Fibroblast of upper back skin (primary cell): ENCODE data around the gene CHSY3.

Experiments used
- DNase-seq: peaks from one replicate; pipeline ENCODE4 v3.0.0-alpha.2; 2013

CHSY3 gene

DNA sequence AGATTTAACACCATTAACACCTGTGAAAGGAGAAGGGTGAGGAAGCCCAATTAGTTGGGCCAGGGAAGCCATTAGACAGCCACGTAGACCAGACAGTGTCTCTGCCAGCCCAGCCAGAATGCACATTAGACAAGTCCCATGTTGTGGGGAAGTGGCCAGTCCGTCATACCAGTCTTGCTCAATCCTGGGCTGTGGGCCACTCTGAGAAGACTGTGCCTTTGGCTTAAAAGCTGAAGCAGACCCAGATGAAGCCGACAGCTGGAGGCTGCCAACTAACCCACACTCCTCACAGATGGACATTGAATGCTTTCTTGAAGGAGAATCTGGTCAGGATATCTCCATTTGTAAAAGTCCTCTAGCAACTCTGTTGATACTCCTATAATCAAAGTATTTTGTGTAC is 128.5 kb downstream of the CHSY3 start:
- DNase-seq = no peak

- DNase-seq = peak; percentile 78
These were observed 130.4 kb downstream of the CHSY3 start for GRCh38 chr5:130034566-130035210.

GRCh38 chr5:130035388-130035787 is 131.1 kb downstream of the CHSY3 start:
- DNase-seq = no peak

DNA sequence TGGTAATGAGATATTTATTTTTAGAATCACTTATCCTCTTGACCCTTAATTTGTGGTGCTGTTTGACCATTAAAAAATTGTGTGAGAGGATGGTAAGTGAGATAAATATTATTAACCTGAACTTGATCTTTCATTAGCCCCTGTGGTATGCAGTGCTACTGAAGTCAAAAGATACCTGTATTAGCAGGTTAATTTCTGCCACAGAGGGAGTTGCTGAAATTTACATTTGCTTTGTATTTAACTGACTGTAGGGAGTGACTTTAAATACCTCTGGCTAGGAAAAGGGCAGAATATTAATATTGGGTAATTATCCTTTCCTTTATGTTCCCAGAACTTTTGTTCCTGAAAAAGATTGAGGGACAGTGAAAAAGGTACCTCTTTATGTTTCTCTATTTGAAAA is 133.6 kb downstream of the CHSY3 start:
- no peak for DNase-seq

GRCh38 chr5:130043834-130044233 is 139.6 kb downstream of the CHSY3 start:
- DNase-seq = no peak

DNA sequence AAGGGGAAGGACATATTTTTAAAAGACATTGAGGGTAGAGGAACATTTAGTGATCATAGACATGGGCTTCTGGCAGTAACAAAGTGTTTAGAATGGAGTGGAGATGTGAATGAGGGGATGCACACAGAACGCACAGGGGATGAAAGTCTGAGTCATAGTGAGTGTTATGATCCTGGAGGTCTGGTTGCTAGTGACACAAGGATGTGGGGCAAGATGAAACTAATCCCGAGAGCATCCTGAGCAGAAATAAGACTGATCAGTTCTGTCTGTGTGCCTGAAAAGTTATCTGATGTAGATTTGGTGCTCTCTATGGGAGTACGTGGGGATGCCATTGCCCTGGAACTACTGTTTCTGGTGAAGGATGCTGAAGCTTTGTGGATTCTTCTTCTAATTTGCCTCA is 141.1 kb downstream of the CHSY3 start:
- DNase-seq = peak; percentile 58

DNA sequence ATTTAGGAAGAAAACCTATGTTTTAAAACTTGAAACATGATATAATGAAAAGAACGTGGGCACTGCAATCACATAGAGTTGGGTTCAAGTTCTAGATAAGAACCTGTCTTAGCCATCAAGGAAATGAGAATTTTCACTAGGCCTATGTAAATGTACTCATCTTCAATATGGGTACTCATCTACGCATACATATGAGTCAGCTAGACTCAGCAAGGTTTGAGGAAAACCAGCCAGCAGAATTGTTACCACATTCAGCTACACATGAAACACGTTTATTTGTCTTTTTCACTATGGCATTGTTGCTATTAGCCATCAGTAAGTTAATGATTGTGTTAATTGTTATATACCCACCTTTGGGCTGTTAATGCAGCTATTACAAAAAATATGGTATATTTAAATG is 146.3 kb downstream of the CHSY3 start:
- DNase-seq = no peak

DNA sequence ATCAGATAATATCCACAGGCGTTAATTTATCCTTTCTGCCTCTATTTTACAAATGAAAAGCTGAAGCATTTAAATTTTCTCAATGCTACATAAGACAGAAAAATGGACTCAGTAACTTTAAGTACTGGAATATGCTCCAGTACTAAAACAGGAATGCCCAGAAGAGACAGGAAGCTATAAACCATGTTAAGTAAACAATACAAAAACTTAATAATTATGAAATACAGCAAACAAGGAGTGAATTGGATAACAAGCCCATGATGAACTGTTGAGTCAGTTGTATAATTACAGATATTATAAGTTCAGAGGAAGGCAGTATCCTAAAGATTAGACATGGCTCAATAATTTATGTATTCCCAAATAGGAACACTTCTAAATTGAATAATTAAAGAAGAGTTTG is 148.5 kb downstream of the CHSY3 start:
- no peak for DNase-seq

DNA sequence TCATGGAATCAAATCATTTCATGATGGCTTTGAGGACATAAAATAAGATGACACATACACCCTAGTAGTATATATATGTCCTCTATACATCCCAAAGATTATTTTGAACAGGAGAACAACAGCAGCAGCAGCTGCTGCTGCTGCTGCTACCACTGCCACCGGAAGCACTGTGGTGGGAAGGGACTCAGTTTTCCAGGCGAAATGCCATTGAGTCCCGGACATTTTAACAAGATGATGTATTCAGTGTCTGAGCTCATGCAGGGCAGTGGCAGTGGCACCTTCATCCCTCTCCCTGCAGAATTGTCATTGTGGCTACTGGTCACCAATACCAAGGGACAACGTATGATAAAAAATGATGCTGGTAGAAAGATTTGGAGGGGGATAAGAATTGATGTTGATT is 151.3 kb downstream of the CHSY3 start:
- DNase-seq = no peak

DNA sequence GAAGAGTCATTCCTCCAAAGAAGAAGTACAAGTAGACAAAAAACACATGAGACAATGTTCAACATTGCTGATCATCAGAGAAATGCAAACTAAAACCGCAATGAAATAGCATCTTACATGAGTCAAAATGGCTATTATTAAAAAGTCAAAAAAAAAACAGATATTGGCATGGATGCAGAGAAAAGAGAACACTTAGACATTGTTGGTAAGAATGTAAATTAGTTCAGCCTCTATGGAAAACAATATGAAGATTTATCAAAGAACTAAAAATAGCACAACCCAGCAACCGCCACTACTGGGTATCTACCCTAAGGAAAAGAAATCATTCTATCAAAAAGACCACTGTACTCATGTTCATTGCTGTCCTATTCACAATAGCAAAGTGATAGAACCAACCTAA is 157.5 kb downstream of the CHSY3 start:
- no peak for DNase-seq

GRCh38 chr5:130063603-130064002 is 159.3 kb downstream of the CHSY3 start:
- no peak for DNase-seq

GRCh38 chr5:130064484-130064883 is 160.2 kb downstream of the CHSY3 start:
- no peak for DNase-seq

- DNase-seq = no peak
These were observed 161.4 kb downstream of the CHSY3 start for GRCh38 chr5:130065617-130066016.

- peak; percentile 70 for DNase-seq
These were observed 162.4 kb downstream of the CHSY3 start for GRCh38 chr5:130066644-130067043.

DNA sequence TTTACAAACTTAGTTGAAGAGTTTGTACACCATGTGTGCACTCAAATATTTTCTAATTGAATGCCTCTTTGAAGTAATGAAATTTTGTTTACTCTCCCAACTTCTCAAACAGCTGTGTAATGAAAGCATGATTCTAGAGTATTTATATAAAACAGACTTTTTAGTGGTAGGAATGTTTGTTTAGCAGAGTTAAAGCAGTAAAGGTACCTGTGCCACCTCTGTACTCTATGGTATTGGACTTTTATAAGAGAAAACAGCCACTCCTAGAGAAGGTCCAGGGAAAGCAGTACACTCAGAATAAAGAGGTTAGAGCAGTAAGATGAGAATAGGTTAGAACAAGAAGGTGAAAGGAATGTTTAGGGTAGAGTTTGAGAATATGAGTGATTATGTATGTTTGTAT is 163.1 kb downstream of the CHSY3 start:
- DNase-seq = no peak

GRCh38 chr5:130068101-130068500 is 163.8 kb downstream of the CHSY3 start:
- DNase-seq = no peak

DNA sequence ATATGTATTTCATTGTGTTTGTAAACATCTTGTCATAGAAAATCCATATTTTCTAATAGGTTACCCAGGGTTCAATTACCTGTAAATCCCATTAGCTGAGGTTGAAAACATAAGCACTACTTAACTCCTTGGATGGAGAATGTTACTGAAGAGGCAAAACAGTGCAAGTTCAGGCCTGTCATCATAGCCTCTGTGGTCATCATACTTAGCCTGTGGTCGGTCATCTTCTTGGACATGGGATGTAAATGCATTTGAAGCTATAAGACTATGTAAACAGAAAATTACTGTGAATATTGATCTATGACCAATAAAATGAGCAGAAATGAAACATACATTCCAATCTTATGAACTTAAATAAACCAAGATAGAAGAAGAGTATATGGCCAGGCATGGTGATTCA is 164.7 kb downstream of the CHSY3 start:
- peak; percentile 26 for DNase-seq

DNA sequence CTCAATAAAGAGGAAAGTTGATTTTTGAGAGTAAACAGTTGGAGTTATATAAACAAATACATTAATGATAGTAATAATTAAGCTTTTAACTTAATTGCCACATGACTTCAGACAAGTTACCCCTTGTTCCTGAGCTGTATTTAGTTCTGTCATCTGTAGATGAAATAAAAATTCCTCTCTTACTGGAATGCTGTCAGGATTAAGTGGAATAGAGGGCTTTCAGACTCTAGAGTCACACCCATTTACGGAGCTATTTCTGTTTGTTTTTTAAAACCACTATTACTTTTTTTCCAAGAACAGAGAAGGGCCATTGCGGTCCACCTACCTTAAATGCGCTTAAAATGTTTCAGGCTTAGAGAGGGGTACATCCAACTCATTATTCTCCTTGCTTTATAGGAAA is 170.6 kb downstream of the CHSY3 start:
- no peak for DNase-seq

GRCh38 chr5:130077007-130077406 is 172.7 kb downstream of the CHSY3 start:
- DNase-seq = no peak

DNA sequence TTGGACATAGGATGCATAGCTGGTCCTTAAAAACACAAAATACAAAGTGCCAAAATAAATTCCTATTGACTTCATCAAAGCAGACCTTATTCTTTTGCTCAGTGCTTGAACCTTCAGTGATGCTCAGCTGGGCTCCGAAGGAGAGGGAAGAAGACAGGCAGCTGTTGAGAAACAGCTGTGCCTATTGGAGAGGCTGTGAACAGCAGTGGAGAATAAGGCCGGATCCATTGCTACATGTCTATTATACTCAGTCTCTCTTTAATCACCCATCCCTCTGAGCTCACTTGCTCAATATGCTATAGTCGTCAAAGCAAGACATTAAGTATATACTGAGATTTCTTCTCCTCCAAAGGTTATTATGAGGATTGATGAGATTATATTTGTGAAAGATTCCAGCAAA is 174.4 kb downstream of the CHSY3 start:
- no peak for DNase-seq

- DNase-seq = no peak
These were observed 186.5 kb downstream of the CHSY3 start for GRCh38 chr5:130090569-130091270.

DNA sequence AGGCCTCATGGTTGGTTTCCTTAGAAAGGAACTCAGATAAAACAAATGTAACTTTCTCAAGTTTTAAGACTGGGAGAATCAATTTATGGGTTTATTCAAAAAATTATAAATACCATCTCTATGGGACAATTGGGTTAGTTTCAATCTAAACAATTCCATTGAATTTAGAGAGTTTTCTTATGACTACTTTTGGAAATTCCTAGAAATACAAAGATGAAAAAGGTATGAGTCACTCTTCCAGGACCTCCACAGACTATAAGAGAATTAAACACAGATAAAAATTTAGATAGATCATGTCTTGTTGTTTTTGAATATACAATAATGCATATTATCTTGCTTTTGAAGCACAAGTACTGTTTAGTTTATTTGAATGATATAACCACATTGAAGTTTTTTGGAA is 188.7 kb downstream of the CHSY3 start:
- DNase-seq = peak; percentile 54

DNA sequence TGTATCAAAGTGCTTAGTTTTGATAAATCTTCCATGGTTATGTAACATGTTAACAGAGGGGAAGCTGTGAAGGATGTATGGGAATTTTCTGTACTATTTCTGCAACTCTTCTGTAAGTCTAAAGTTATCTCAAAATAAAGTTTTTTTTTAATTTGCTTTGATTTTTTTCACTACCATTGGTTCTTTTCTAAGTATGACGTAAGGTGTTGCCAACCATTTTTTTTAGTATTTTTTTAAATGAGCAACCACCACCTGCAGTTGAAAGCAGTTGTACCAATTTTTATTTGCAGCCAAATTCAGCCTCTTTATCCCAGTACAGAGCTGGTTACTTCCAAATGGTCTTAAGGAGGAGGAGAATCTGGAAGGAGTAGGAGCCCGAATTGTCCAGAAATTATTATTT is 192.2 kb downstream of the CHSY3 start:
- DNase-seq = no peak

DNA sequence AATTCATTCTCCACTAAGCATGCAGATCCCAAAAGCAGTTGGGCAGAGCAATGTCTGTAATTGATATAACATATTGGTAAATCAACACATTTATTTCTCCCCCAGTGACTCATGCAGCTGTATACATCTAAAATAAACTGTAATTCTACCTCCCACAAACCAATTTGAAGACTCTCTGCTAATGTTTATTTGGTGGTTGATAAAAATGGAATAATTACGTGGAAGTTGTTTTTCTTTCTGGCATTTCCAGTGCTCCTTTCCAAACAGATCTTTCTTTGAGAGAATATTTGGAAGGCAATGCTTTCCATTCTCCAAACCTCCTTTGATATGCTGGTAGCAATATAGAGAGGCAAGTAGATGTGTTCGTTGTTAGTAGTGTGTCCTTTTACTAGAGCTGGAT is 194.7 kb downstream of the CHSY3 start:
- DNase-seq = no peak

DNA sequence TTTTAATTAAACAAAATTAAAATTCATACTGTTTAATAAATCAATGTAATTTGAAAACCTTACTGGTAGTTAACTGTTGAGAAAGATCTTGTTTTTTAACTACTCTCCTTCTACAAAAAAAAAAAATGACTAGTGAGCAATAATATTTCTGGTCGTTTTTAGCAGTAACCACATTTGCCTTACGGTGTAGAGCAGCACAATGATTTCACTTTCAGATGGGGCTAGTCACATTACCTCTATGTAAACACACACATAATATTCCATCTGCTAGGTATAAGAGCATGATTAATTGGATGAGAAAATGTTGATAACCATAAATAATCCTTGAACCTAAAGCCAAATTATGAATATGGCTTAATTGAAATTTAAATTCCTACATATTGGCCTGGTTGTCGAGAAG is 198.1 kb downstream of the CHSY3 start:
- no peak for DNase-seq
